Dendritic cell treated with granulocyte-macrophage colony-stimulating factor and Interleukin-4, amounts not matched to agents 40 ng/mL and 50 ng/mL, for 4 days (primary cell): ENCODE results near the gene TRPM2.
A peak's percentile ranks its signal among the peaks of the same experiment; 100 is the strongest.
"Not testable (repeated sequence)": the region's sequence is repeated elsewhere in the genome, so short reads cannot be mapped to it uniquely, and the experiment has no call there.

Source experiments
- H3K27ac Mint-ChIP-seq: one replicate; pipeline ENCODE4 v1.8.0; 2022; ENCODE audit warnings: mild to moderate bottlenecking, mixed read lengths
- H3K27me3 Mint-ChIP-seq: one replicate; pipeline ENCODE4 v1.8.0; 2022; ENCODE audit warnings: mild to moderate bottlenecking, mixed read lengths
- H3K36me3 Mint-ChIP-seq: one replicate; pipeline ENCODE4 v1.8.0; 2022; ENCODE audit warnings: low read depth, mixed read lengths
- H3K4me1 Mint-ChIP-seq: one replicate; pipeline ENCODE4 v1.8.0; 2022; ENCODE audit warnings: low read depth, mixed read lengths
- H3K4me3 Mint-ChIP-seq: one replicate; pipeline ENCODE4 v1.8.0; 2022; ENCODE audit warnings: mild to moderate bottlenecking, moderate library complexity, mixed read lengths
- H3K9me3 Mint-ChIP-seq: one replicate; pipeline ENCODE4 v1.8.0; 2022; ENCODE audit warnings: mixed read lengths
- intact Hi-C: fragments of 100-400 bp; cut with micrococcal nuclease; formaldehyde crosslinking; loops from one replicate; pipeline ENCODE4 v1.15.0; 2022

Gene TRPM2

DNA sequence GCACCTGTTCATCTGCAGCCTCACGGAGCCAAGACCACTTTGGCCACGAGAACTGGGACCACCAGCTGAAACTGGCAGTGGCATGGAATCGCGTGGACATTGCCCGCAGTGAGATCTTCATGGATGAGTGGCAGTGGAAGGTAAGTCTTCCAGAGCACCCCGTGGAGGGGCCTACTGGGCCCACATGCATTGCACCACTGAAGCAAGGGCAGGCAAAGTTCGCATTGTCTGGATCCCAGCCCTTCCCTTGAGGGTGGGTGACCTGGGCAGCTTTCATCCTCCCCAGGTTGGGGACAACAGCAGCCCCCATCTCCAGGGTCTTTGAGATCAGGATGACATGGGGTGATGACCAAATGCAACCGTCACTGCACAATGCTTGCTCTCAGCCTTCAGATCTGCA is 37.5 kb downstream of the TRPM2 start:
- H3K27ac Mint-ChIP-seq, result no peak overlapping the region
- intact Hi-C loops, result loop anchor here (10.0 kb wide), 1 partner anchor 56 kb away; the partner anchor contains the start of gene CFAP410
- no peak overlapping the region for H3K4me3 Mint-ChIP-seq
- peaks cover 81% of the 10 kb centered on the region for H3K36me3 Mint-ChIP-seq
- peaks cover 23% of the 10 kb centered on the region for H3K4me1 Mint-ChIP-seq
- H3K27me3 Mint-ChIP-seq, result no peaks in the 10 kb centered on the region
- peaks cover 1% of the 10 kb centered on the region for H3K9me3 Mint-ChIP-seq

DNA sequence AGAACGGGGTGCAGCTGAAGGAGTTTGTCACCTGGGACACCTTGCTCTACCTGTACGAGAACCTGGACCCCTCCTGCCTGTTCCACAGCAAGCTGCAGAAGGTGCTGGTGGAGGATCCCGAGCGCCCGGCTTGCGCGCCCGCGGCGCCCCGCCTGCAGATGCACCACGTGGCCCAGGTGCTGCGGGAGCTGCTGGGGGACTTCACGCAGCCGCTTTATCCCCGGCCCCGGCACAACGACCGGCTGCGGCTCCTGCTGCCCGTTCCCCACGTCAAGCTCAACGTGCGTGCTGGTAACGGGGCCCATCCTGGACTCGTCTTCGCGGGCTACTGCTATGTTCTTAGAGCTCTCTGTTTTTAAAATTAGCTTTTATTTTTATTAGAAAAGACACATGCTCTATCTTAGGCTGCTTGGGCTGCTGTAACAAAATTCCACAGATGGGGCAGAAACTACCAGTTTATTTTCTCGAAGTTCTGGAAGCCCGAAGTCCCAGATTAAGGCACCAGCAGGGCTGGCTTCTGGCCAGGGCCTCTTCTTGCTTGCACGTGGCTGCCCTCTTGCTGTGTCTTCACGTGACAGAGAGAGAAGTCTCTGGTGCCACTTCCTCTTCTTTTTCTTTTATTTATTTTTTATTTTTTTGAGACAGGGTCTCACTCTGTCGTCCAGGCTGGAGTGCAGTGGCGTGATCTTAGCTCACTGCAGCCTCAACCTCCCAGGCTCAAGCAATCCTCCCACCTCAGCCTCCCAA is 38.1 kb downstream of the TRPM2 start:
- Mint-ChIP-seq H3K9me3 (no peaks in the 10 kb centered on the region), H3K4me1 (peaks cover 23% of the 10 kb centered on the region), H3K4me3 (peak overlapping the region; percentile 2), H3K27me3 (no peaks in the 10 kb centered on the region), H3K27ac (peak overlapping the region; percentile 72), H3K36me3 (peaks cover 76% of the 10 kb centered on the region)
- intact Hi-C loops, result loop anchor here (10.0 kb wide), 1 partner anchor 57 kb away; the partner anchor contains the start of gene CFAP410

- Mint-ChIP-seq H3K27me3 (no peaks in the 10 kb centered on the region), H3K27ac (peak overlapping the region; percentile 72), H3K4me1 (peaks cover 23% of the 10 kb centered on the region), H3K4me3 (no peak overlapping the region), H3K36me3 (peaks cover 73% of the 10 kb centered on the region), H3K9me3 (no peaks in the 10 kb centered on the region)
- intact Hi-C loops, result loop anchor here (10.0 kb wide), 1 partner anchor 57 kb away; the partner anchor contains the start of gene CFAP410
Measured at GRCh38 chr21:44392185-44392584, 38.8 kb downstream of the TRPM2 start.

GRCh38 chr21:44392916-44393315 is 39.5 kb downstream of the TRPM2 start:
- Mint-ChIP-seq H3K4me1 (peaks cover 23% of the 10 kb centered on the region), H3K4me3 (no peak overlapping the region), H3K36me3 (peaks cover 72% of the 10 kb centered on the region), H3K9me3 (no peaks in the 10 kb centered on the region), H3K27ac (no peak overlapping the region), H3K27me3 (no peaks in the 10 kb centered on the region)
- intact Hi-C loops, result loop anchor here (10.0 kb wide), 1 partner anchor 58 kb away; the partner anchor contains the start of gene CFAP410

GRCh38 chr21:44394733-44395132 is 41.3 kb downstream of the TRPM2 start:
- no peak overlapping the region for H3K4me3 Mint-ChIP-seq
- peaks cover 59% of the 10 kb centered on the region for H3K36me3 Mint-ChIP-seq
- no peaks in the 10 kb centered on the region for H3K9me3 Mint-ChIP-seq
- peaks cover 23% of the 10 kb centered on the region for H3K4me1 Mint-ChIP-seq
- no peaks in the 10 kb centered on the region for H3K27me3 Mint-ChIP-seq
- H3K27ac Mint-ChIP-seq, result no peak overlapping the region
- intact Hi-C loops, result loop anchor here (10.0 kb wide), 1 partner anchor 60 kb away; the partner anchor contains the start of gene CFAP410

DNA sequence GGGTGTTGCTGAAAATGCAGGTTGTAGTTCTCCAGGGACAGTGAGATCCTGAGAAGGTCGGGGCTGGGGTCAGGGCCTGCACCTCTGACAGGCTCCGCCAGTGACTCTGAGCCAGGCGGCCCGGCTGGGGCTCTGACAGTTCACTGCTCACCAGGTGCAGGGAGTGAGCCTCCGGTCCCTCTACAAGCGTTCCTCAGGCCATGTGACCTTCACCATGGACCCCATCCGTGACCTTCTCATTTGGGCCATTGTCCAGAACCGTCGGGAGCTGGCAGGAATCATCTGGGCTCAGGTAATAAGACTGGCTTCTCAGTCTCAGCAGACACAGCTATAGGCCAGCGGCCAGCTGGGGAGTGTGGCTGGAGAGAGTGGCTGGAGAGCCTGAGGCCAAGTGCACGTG is 41.8 kb downstream of the TRPM2 start:
- Mint-ChIP-seq H3K4me3 (no peak overlapping the region), H3K9me3 (no peaks in the 10 kb centered on the region), H3K27ac (no peak overlapping the region), H3K4me1 (peaks cover 23% of the 10 kb centered on the region), H3K27me3 (no peaks in the 10 kb centered on the region), H3K36me3 (peaks cover 53% of the 10 kb centered on the region)
- intact Hi-C loops, result loop anchor here (10.0 kb wide), 1 partner anchor 60 kb away; the partner anchor contains the start of gene CFAP410

DNA sequence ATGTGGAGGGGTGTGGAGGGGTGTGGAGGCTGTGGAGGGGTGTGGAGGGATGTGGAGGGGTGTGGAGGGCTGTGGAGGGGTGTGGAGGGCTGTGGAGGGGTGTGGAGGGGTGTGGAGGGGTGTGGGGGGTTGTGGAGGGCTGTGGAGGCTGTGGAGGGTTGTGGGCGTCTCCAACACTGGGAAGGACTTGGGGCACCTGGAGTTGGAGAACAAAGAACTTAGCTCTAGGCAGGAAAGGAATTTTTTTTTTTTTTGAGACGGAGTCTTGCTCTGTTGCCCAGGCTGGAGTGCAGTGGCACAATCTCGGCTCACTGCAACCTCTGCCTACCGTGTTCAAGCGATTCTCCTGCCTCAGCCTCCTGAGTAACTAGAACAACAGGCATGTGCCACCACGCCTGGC is 43.4 kb downstream of the TRPM2 start:
- not testable (repeated sequence) for H3K27ac Mint-ChIP-seq, H3K27me3 Mint-ChIP-seq, H3K9me3 Mint-ChIP-seq, H3K4me3 Mint-ChIP-seq
- intact Hi-C loops, result loop anchor here (10.0 kb wide), 1 partner anchor 62 kb away; the partner anchor contains the start of gene CFAP410
- H3K4me1 Mint-ChIP-seq, result peaks cover 11% of the 10 kb centered on the region
- H3K36me3 Mint-ChIP-seq, result peaks cover 38% of the 10 kb centered on the region

DNA sequence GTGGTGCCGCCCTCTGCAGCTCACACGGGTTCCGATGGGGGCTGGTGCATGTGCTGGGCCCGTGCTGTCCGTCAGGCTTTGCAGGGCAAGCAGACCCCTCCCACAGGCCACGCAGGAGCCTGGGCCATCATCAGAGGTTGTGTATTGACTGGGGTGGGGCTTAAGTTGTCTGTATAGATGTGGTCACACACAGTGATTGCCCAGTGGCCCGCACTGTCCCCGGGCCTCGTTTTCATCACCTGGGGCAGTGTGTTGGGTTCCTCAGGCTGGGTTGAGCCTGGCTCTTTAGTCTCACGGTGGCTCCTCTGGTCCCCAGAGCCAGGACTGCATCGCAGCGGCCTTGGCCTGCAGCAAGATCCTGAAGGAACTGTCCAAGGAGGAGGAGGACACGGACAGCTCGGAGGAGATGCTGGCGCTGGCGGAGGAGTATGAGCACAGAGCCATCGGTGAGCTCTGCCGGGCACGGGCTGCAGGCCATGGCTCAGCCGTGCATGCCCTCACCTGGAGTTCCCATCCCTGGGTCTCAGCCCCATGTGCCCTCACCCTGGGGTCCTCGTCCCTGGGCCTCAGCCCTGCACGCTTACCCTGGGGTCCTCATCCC is 44.1 kb downstream of the TRPM2 start:
- intact Hi-C loops, result loop anchor here (10.0 kb wide), 1 partner anchor 63 kb away; the partner anchor contains the start of gene CFAP410
- no peaks in the 10 kb centered on the region for H3K27me3 Mint-ChIP-seq
- no peak overlapping the region for H3K27ac Mint-ChIP-seq
- H3K9me3 Mint-ChIP-seq, result no peaks in the 10 kb centered on the region
- no peak overlapping the region for H3K4me3 Mint-ChIP-seq
- H3K4me1 Mint-ChIP-seq, result peaks cover 5% of the 10 kb centered on the region
- peaks cover 31% of the 10 kb centered on the region for H3K36me3 Mint-ChIP-seq

DNA sequence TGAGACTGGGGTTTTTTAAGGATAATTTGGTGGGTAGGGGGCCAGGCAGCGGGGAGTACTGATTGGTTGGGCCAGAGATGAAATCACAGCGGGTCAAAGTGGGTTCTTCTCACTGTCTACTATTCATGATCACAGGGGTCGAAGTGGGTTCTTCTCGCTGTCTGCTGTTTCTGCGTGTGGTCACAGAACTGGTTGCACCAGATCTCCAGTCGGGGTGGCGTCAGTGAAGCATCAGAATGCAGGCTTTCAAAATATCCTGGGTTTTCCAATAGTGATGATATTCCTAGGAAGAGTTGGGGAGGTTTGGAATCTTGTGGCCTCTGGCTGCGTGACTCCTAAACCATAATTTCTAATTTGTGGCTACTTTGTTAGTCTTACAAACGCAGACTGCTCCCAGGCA is 45.1 kb downstream of the TRPM2 start:
- H3K4me3 Mint-ChIP-seq, result no peak overlapping the region
- intact Hi-C loops, result loop anchor here (10.0 kb wide), 1 partner anchor 64 kb away; the partner anchor contains the start of gene CFAP410
- H3K36me3 Mint-ChIP-seq, result peaks cover 21% of the 10 kb centered on the region
- H3K27me3 Mint-ChIP-seq, result no peaks in the 10 kb centered on the region
- H3K4me1 Mint-ChIP-seq, result no peaks in the 10 kb centered on the region
- H3K27ac Mint-ChIP-seq, result no peak overlapping the region
- H3K9me3 Mint-ChIP-seq, result no peaks in the 10 kb centered on the region

DNA sequence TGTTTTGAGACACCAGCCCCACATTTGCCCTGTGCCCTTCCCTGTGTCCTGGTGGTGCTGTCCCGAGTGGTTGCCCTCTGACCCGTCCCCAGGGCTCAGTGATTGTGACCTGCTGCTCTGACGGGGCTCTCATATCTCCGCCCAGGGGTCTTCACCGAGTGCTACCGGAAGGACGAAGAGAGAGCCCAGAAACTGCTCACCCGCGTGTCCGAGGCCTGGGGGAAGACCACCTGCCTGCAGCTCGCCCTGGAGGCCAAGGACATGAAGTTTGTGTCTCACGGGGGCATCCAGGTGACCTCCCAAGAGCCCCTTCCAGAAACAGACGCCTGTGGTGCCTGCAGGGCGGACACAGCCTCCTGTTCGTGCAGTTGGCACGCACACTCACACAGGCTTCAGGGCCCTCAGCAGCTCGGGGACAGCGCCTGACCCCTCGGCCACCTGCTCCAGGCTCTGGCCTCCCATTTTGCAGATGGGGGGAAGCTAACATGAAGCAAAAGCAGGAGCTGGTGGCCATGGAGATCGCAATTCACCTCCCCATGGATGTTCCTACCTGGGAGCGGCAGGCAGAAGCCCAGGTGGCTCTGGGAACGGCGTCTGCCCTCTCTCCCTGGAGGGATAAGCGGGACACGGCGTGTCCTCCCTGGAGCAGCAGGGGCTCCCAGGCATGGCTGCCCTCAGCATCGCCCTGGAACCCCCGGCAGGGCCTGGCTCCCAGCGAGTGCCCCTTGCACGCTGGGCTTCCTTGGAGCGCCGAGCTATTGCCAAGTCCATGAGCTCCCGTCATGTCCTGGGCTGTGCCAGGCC is 45.9 kb downstream of the TRPM2 start:
- H3K4me3 Mint-ChIP-seq, result no peak overlapping the region
- no peak overlapping the region for H3K27ac Mint-ChIP-seq
- H3K27me3 Mint-ChIP-seq, result no peaks in the 10 kb centered on the region
- peaks cover 13% of the 10 kb centered on the region for H3K36me3 Mint-ChIP-seq
- intact Hi-C loops, result loop anchor here (10.0 kb wide), 1 partner anchor 65 kb away; the partner anchor contains the start of gene CFAP410
- H3K4me1 Mint-ChIP-seq, result no peaks in the 10 kb centered on the region
- H3K9me3 Mint-ChIP-seq, result no peaks in the 10 kb centered on the region

DNA sequence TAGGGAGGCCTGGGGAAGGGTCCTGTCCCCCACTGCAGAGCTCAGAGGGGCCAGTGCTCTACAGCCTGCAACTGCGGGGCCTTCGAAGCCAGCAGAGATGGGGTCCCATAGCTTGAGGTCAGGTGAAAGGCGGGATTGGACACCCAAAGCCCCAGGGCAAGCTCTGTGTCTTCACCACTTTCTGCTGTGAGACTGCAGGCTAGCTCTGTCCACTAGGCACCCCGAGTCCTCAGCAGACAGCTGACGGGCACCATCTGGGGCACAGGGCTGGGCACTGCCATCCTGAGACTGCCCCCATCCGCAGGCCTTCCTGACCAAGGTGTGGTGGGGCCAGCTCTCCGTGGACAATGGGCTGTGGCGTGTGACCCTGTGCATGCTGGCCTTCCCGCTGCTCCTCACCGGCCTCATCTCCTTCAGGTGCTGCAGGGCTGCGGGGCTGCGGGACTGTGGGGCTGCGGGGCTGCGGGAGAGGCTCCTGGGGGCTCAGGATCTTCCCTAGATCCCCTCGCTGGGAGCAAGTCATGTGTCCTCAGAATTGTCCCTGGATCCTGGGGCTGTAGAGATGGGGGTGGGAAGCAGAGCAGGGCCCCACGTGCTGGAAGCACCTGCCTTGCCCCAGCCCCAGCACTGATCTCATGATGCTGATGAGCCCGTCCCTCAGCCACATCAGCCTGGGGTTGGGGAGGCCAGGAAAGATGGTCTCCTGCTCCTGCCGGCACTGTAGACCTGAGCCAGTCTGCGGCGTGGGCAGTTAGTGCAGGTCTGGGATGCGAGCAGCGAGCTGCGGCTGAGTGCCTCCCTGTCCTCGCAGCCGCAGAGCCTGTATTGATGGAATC is 46.8 kb downstream of the TRPM2 start:
- H3K27ac Mint-ChIP-seq, result no peak overlapping the region
- intact Hi-C loops, result loop anchor here (10.0 kb wide), 1 partner anchor 65 kb away; the partner anchor contains the start of gene CFAP410

GRCh38 chr21:44400791-44401385 is 47.5 kb downstream of the TRPM2 start:
- no peak overlapping the region for H3K27ac Mint-ChIP-seq
- intact Hi-C loops, result no loop called here
- H3K4me1 Mint-ChIP-seq, result no peaks in the 10 kb centered on the region
- no peak overlapping the region for H3K4me3 Mint-ChIP-seq
- H3K36me3 Mint-ChIP-seq, result no peaks in the 10 kb centered on the region
- H3K9me3 Mint-ChIP-seq, result peaks cover 2% of the 10 kb centered on the region
- H3K27me3 Mint-ChIP-seq, result no peaks in the 10 kb centered on the region

More for the DNA sequence above, 46.8 kb downstream of the TRPM2 start:
- Mint-ChIP-seq H3K9me3 (no peaks in the 10 kb centered on the region), H3K4me1 (no peaks in the 10 kb centered on the region), H3K4me3 (no peak overlapping the region), H3K36me3 (peaks cover 4% of the 10 kb centered on the region), H3K27me3 (no peaks in the 10 kb centered on the region)
